H1 (cell line): ENCODE results near the gene ZMYND12. TPM values are rescaled to one million over a fixed set of nuclear protein-coding genes. Genes with fewer than 3 reads are reported as not detected.

ENCODE experiments used
- CTCF ChIA-PET: fragments of 300-600 bp; sonication (Branson Sonifier 250); formaldehyde crosslinking; loops from one replicate; lab custom pipeline; 2021; ENCODE audit not compliant: partially characterized antibody; lab: Charles Lee
- POLR2A ChIA-PET: fragments of 300-600 bp; sonication (Branson Sonifier 250); formaldehyde crosslinking; loops from one replicate; lab custom pipeline; 2021; ENCODE audit warnings: inconsistent platforms; ENCODE audit not compliant: partially characterized antibody; lab: Charles Lee
- DNase-seq, 2 experiments: peaks; one replicate each; pipeline versions ENCODE4 v3.0.0 to v3.0.0-alpha.2; 2010 to 2022; ENCODE audit warnings: low spot score in 2 of 2, low read depth in 1 of 2, mixed read lengths in 1 of 2
- FAIRE-seq: peaks from 2 replicates; lab custom pipeline; 2011; peaks lifted over from hg19 to GRCh38; lab: Jason Lieb, UNC
- H2AFZ ChIP-seq: 2 replicates; pipeline ENCODE4 v1.8.1; 2012; ENCODE audit warnings: low read length, inconsistent platforms
- H2AK5ac ChIP-seq: 2 replicates; pipeline ENCODE4 v1.6.1; 2013; ENCODE audit warnings: low read depth, low read length
- H2BK120ac ChIP-seq: replicated peaks from 2 replicates; pipeline ENCODE3; 2013; ENCODE audit warnings: low read depth, low read length, inconsistent platforms
- H2BK12ac ChIP-seq: 2 replicates; pipeline ENCODE4 v1.6.1; 2013; ENCODE audit warnings: low read depth, low read length
- H2BK15ac ChIP-seq: 2 replicates; pipeline ENCODE4 v1.6.1; 2013; ENCODE audit warnings: low read length
- H2BK20ac ChIP-seq: 2 replicates; pipeline ENCODE4 v1.6.1; 2013; ENCODE audit warnings: low read length
- H2BK5ac ChIP-seq: 2 replicates; pipeline ENCODE4 v1.6.1; 2013; ENCODE audit warnings: low read depth, low read length
- H3K14ac ChIP-seq: 2 replicates; pipeline ENCODE4 v1.6.1; 2013; ENCODE audit warnings: inconsistent platforms; ENCODE audit not compliant: insufficient read length
- H3K18ac ChIP-seq: 2 replicates; pipeline ENCODE4 v1.6.1; 2013; ENCODE audit warnings: low read length; ENCODE audit errors: extremely low read depth
- H3K23ac ChIP-seq: 2 replicates; pipeline ENCODE4 v1.6.1; 2013; ENCODE audit warnings: inconsistent platforms; ENCODE audit not compliant: insufficient read length
- H3K23me2 ChIP-seq: 2 replicates; pipeline ENCODE4 v1.6.1; 2013; ENCODE audit warnings: low read depth, low read length
- H3K27ac ChIP-seq: 2 replicates; pipeline ENCODE4 v1.6.1; 2011; ENCODE audit warnings: low read depth, low read length, inconsistent platforms
- H3K27me3 ChIP-seq, 4 experiments: replicated peaks in 1 of 4; 1 replicate in 1 of 4; 2 replicates in 3 of 4; pipeline versions ENCODE4 v1.6.1 to v1.8.1; 2011 to 2013; ENCODE audit warnings: low read length in 3 of 4, mild to moderate bottlenecking in 3 of 4, inconsistent platforms in 2 of 4, mixed read lengths in 2 of 4, moderate library complexity in 1 of 4; ENCODE audit not compliant: control insufficient read depth in 3 of 4, insufficient read depth in 3 of 4; ENCODE audit errors: extremely low read depth in 1 of 4
- H3K36me3 ChIP-seq, 4 experiments: 2 replicates each; pipeline versions ENCODE4 v1.6.1 to v1.8.1; 2011 to 2013; ENCODE audit warnings: mild to moderate bottlenecking in 4 of 4, low read length in 3 of 4, moderate library complexity in 2 of 4, control low read depth in 1 of 4, inconsistent platforms in 1 of 4; ENCODE audit not compliant: insufficient read depth in 4 of 4, control insufficient read depth in 2 of 4
- H3K4ac ChIP-seq: replicated peaks from 2 replicates; pipeline ENCODE3; 2013; ENCODE audit warnings: low read length, low read depth, mixed read lengths, inconsistent platforms; ENCODE audit not compliant: insufficient read length
- H3K4me1 ChIP-seq, 4 experiments: replicated peaks in 1 of 4; 1 replicate in 1 of 4; 2 replicates in 3 of 4; pipeline versions ENCODE4 v1.6.1 to v1.8.1; 2011 to 2013; ENCODE audit warnings: low read length in 3 of 4, inconsistent platforms in 2 of 4, mixed read lengths in 1 of 4; ENCODE audit not compliant: insufficient read depth in 4 of 4, control insufficient read depth in 3 of 4
- H3K4me2 ChIP-seq, 2 experiments: 2 replicates each; pipeline versions ENCODE4 v1.6.1 to v1.8.1; 2011 to 2013; ENCODE audit warnings: low read depth in 2 of 2, low read length in 2 of 2, control low read depth in 1 of 2, inconsistent platforms in 1 of 2, mild to moderate bottlenecking in 1 of 2; ENCODE audit not compliant: insufficient read depth in 1 of 2
- H3K4me3 ChIP-seq, 4 experiments: fragments of 200-600, 300-600 bp in 1 of 4; sonication (generic), shearing (Covaris generic), sonication (Bioruptor Twin) in 1 of 4; 2 replicates each; pipeline versions ENCODE4 v1.5.1 to v1.8.1; 2011 to 2016; ENCODE audit warnings: low read length in 4 of 4, low read depth in 3 of 4, control low read depth in 2 of 4, inconsistent platforms in 2 of 4, mild to moderate bottlenecking in 2 of 4, mixed read lengths in 1 of 4, moderate library complexity in 1 of 4; ENCODE audit not compliant: insufficient read depth in 2 of 4; ENCODE audit errors: extremely low read depth in 1 of 4
- H3K56ac ChIP-seq: replicated peaks from 2 replicates; pipeline ENCODE3; 2013; ENCODE audit warnings: low read depth, mild to moderate bottlenecking, mixed read lengths, low read length, inconsistent platforms; ENCODE audit not compliant: insufficient read length
- H3K79me1 ChIP-seq: 2 replicates; pipeline ENCODE4 v1.6.1; 2013; ENCODE audit warnings: low read depth, low read length, control low read depth
- H3K79me2 ChIP-seq, 2 experiments: 2 replicates each; pipeline versions ENCODE4 v1.6.1 to v1.8.1; 2012 to 2013; ENCODE audit warnings: low read length in 2 of 2, mild to moderate bottlenecking in 2 of 2, inconsistent platforms in 1 of 2; ENCODE audit not compliant: insufficient read depth in 2 of 2, control insufficient read depth in 1 of 2
- H3K9ac ChIP-seq, 4 experiments: replicated peaks in 1 of 4; 1 replicate in 1 of 4; 2 replicates in 3 of 4; pipeline versions ENCODE4 v1.6.1 to v1.8.1; 2011 to 2013; ENCODE audit warnings: low read depth in 3 of 4, low read length in 3 of 4, control low read depth in 2 of 4, mild to moderate bottlenecking in 2 of 4, moderate library complexity in 2 of 4, inconsistent platforms in 1 of 4; ENCODE audit errors: extremely low read depth in 1 of 4
- H3K9me3 ChIP-seq, 2 experiments: 2 replicates each; pipeline versions ENCODE4 v1.6.1 to v1.8.1; 2012 to 2013; ENCODE audit warnings: mild to moderate bottlenecking in 2 of 2, moderate library complexity in 2 of 2, control low read depth in 1 of 2, inconsistent platforms in 1 of 2, low read depth in 1 of 2, low read length in 1 of 2, mixed read lengths in 1 of 2; ENCODE audit not compliant: insufficient read depth in 2 of 2
- H4K20me1 ChIP-seq, 2 experiments: replicated peaks in 1 of 2; 2 replicates each; pipeline versions ENCODE3 to v1.8.1; 2011 to 2013; ENCODE audit warnings: inconsistent platforms in 2 of 2, low read length in 2 of 2, mild to moderate bottlenecking in 1 of 2; ENCODE audit not compliant: insufficient read depth in 2 of 2, control insufficient read depth in 1 of 2
- H4K5ac ChIP-seq: 2 replicates; pipeline ENCODE4 v1.6.1; 2013; ENCODE audit warnings: low read length, low read depth, mixed read lengths, inconsistent platforms; ENCODE audit not compliant: insufficient read length
- H4K8ac ChIP-seq: 2 replicates; pipeline ENCODE4 v1.8.0; 2013; ENCODE audit warnings: mild to moderate bottlenecking, moderate library complexity, low read length, inconsistent platforms; ENCODE audit not compliant: insufficient read depth; ENCODE audit errors: extremely low read depth
- H4K91ac ChIP-seq: replicated peaks from 2 replicates; pipeline ENCODE3; 2013; ENCODE audit warnings: low read length, mixed read lengths, inconsistent platforms; ENCODE audit not compliant: insufficient read length
- BACH1 ChIP-seq: IDR thresholded peaks from 2 replicates; pipeline ENCODE4 v1.6.1; 2012; ENCODE audit warnings: low read length, improper control_type of control experiment
- CEBPB ChIP-seq: IDR thresholded peaks from 2 replicates; pipeline ENCODE4 v1.6.1; 2012; ENCODE audit warnings: low read depth, low read length
- KDM4A ChIP-seq: IDR thresholded peaks from one replicate; pipeline ENCODE4 v1.7.1; 2012; ENCODE audit warnings: low read depth, mild to moderate bottlenecking, moderate library complexity, low read length, inconsistent platforms; ENCODE audit not compliant: severe bottlenecking
- RNF2 ChIP-seq: fragments of 200-900, 300-1000 bp; sonication (generic); IDR thresholded peaks from 2 replicates; pipeline ENCODE4 v1.7.1; 2016; ENCODE audit warnings: borderline replicate concordance, low read depth, mild to moderate bottlenecking, antibody characterized with exemption, low read length; ENCODE audit not compliant: poor library complexity, severe bottlenecking; ENCODE audit errors: missing control alignments
- SP4 ChIP-seq: IDR thresholded peaks from 2 replicates; pipeline ENCODE4 v1.6.1; 2012; ENCODE audit warnings: low read length, inconsistent platforms
- TAF7 ChIP-seq: optimal IDR thresholded peaks from 2 replicates; pipeline ENCODE3; 2011; ENCODE audit warnings: low read depth, mild to moderate bottlenecking, inconsistent platforms, low read length, moderate library complexity, borderline replicate concordance
- TBP ChIP-seq: IDR thresholded peaks from 2 replicates; pipeline ENCODE4 v1.6.1; 2011; ENCODE audit warnings: low read depth, low read length, improper control_type of control experiment
- TEAD4 ChIP-seq: IDR thresholded peaks from 2 replicates; pipeline ENCODE4 v1.6.1; 2012; ENCODE audit warnings: low read depth, low read length, inconsistent platforms, mixed read lengths
- WGBS, 2 experiments: shearing (Covaris generic) in 1 of 2; methylation state at CpG; one replicate each; pipeline versions ENCODE4 v1.1.6 to v1.1.7; 2013 to 2015; ENCODE audit warnings: low lambda C conversion rate in 2 of 2, mixed read lengths in 2 of 2, inconsistent platforms in 1 of 2, low coverage in 1 of 2, missing lambda C conversion rate in 1 of 2; ENCODE audit not compliant: insufficient replicate concordance in 2 of 2, insufficient coverage in 1 of 2, insufficient read length in 1 of 2; ENCODE audit errors: extremely low coverage in 1 of 2, missing lambda C conversion rate in 1 of 2; 5-methylcytosine and 5-hydroxymethylcytosine counted together
- polyA plus RNA-seq, 7 experiments: library from polyadenylated mRNA; depleted of rRNA in 3 of 7; stranded (reverse) in 5 of 7; unstranded in 2 of 7; fragments of >200 nt in 5 of 7; fragments of 200-250 nt in 2 of 7; gene quantifications; 1 replicate in 5 of 7; 2 replicates in 1 of 7; 4 replicates in 1 of 7; pipeline versions ENCODE4 v1.2.1 to v1.2.3, GENCODE V29; 2011 to 2013; ENCODE audit warnings: missing spikeins in 2 of 7, mixed read lengths in 2 of 7
- total RNA-seq: library from RNA; stranded (reverse); fragmentation: NEBNext Ultra II Directional; extraction: Animal tissue kit (Norgen Biotek cat#: 25700); gene quantifications from 2 replicates; pipeline ENCODE4 v1.2.1, GENCODE V29; 2021

The ZMYND12 gene
- total and polyA plus RNA-seq, 2 of the 8 experiments (the other 6 are each of a cell fraction or from before 2014, with no cell fraction given): 0.62 TPM; not detected in 1

DNA sequence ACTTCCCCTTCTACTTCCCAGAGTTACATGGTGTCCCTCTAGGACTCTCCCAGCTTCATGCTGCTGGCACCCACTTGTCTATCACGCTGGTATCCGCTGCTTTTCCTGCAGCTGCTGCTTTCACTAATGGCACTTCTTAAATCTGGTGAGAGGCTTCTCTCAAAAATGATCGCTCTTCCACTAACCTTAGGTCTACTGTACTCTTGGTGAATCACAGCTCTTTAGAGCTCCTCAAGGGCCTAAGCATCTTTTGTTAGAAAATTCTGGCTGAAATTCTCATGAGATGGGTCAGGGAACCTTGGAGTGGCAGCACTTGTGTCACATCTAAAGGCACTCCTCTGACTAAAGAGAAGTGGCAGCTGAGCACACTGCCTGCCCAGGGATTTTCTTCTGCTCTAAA is 32.1 kb downstream of the ZMYND12 start:
- no peaks in the 10 kb centered on the region for H3K36me3 ChIP-seq
- peaks cover 0 to 8% (median 0%) of the 10 kb centered on the region in 4 experiments; a peak in 2 of 7 replicates for H3K4me1 ChIP-seq
- H3K27ac ChIP-seq: no peak overlapping the region
- no peak overlapping the region for H2BK5ac ChIP-seq
- no peak overlapping the region for H2AFZ ChIP-seq
- H2BK20ac ChIP-seq: no peak overlapping the region
- H3K9ac ChIP-seq: no peak overlapping the region
- FAIRE-seq (no peak), DNase-seq (no peak)
- no peaks in the 10 kb centered on the region for H4K20me1 ChIP-seq
- ChIA-PET POLR2A (no interaction called here), CTCF (interaction anchor here (1.2 kb wide), 1 partner anchor 111 kb away, joined by 3 read pairs; no protein-coding TSS in a partner anchor)
- 90% methylated on average over 3 of the region's 3 CpGs; no CpG with 5 or more reads in 1 of the 2 experiments for WGBS, 2 experiments
- H3K9me3 ChIP-seq: no peaks in the 10 kb centered on the region
- no peak overlapping the region for H4K8ac ChIP-seq
- H4K5ac ChIP-seq: no peak overlapping the region
- H3K79me1 ChIP-seq: no peaks in the 10 kb centered on the region
- H3K23ac ChIP-seq: no peak overlapping the region
- no peaks in the 10 kb centered on the region for H3K79me2 ChIP-seq
- no peak overlapping the region for H3K56ac ChIP-seq
- no peak overlapping the region for H3K4ac ChIP-seq
- no peak overlapping the region for H3K18ac ChIP-seq
- no peak overlapping the region for H2BK120ac ChIP-seq
- H3K14ac ChIP-seq: no peak overlapping the region
- H3K27me3 ChIP-seq: no peaks in the 10 kb centered on the region
- H3K23me2 ChIP-seq: no peaks in the 10 kb centered on the region
- H2AK5ac ChIP-seq: no peak overlapping the region
- no peak overlapping the region for H4K91ac ChIP-seq
- no peak overlapping the region for H3K4me3 ChIP-seq
- H2BK12ac ChIP-seq: no peak overlapping the region
- no peak overlapping the region for H2BK15ac ChIP-seq
- H3K4me2 ChIP-seq: no peak overlapping the region
- TF ChIP-seq TBP: no peak
- no peak for TF ChIP-seq BACH1
- no peak for TF ChIP-seq RNF2
- no peak for TF ChIP-seq SP4
- no peak for TF ChIP-seq TEAD4
- no peak for TF ChIP-seq CEBPB
- TF ChIP-seq KDM4A: no peak
- TF ChIP-seq TAF7: no peak
